GM18520 (cell line): Measurements from ENCODE around the gene CLN5.
"Not testable (repeated sequence)": the region's sequence is repeated elsewhere in the genome, so short reads cannot be mapped to it uniquely, and the experiment has no call there.

Experiments
- ATAC-seq: cut with Tn5 transposase; IDR thresholded peaks from one replicate; pipeline ENCODE4 v1.9.1; 2021; ENCODE audit not compliant: unreplicated experiment

Gene CLN5

DNA sequence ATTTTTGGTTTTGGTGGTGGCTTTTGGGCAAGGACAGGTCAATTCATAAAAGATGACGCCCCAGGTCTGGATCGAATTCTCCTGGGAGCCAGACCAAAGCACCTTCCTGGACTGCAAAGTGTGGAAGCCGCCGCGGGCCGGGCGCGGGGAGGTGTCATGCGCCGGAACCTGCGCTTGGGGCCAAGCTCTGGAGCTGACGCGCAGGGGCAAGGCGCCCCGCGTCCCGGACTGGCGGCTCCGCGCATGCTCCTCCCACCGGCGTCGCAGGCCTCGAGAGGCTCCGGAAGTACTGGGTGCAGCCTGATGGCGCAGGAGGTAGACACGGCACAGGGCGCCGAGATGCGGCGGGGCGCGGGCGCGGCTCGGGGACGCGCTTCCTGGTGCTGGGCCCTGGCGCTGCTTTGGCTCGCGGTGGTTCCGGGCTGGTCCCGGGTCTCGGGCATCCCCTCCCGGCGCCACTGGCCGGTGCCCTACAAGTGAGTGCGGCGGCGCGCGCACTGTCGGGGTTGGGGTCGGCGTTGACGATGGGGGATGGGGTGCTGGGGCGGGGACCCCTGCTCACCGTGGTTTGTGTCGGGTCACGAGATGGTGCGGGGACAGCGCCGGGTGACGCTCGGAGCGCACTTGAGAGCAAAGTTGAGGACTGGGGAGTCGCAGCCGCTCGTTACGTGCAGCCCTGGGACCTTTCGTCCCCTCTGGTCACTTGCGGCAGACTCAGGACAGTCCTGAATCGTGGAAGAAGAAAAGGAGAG is at the start of gene CLN5:
CLN5 (plus strand) TSS at position 286 of the 752 bp plus-strand sequence; CDS start at position 304, 18 bp downstream.
- peak; percentile 81 for ATAC-seq

DNA sequence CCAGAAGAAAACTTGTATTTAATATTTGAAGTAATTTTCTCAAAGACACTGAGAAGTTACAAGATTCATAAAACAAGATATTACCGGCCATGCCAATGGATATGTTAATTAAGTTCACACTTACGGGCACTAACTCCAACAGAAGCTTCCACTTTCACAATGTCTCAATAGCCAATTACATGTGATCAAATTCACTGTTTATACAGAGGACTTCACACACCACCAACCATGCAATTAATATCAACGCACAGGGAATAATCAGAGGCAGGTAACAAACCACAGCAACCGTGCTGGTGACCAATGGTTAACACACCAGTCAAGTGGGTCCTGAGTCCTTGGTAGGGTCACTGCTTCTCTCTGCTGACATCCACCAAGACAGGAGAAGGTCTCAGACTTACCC is 49.5 kb upstream of the CLN5 start:
- ATAC-seq: no peak

DNA sequence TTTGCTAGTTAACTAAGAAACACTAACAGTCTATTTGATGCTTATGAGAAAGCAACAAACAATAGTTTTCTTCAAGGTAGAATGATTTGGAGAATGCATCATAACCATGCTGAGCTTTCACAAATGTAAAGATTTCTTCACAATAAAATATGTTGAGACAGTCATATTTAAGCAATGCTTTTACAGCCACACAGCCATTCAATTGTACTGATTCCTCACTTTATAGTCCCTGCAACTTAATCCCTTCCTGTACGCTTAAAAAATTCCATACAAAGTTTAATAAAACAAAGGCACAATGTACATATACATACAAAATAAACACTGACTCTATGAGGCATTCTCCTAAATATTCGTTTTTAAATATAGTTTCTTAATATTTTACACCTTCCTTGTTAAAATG is 48.2 kb upstream of the CLN5 start:
- ATAC-seq: no peak

DNA sequence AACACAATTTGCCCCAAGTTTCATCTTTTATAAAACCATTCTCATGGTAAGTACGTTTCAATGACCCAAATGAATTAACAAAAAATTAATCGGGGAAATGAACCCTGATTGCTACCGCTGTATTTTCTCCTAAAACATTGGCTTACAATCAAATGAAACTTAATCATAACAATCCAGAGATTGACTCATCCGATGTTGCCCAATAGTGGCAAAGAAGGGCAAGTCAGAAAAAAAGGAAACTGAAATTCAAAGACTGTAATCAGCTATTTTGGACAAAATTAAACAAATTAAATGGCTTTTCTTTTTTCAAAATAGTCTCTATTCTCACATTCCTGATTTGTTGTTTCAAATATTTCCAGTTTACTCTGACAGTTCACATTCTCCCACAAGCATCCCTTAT is 47.4 kb upstream of the CLN5 start:
- no peak for ATAC-seq

DNA sequence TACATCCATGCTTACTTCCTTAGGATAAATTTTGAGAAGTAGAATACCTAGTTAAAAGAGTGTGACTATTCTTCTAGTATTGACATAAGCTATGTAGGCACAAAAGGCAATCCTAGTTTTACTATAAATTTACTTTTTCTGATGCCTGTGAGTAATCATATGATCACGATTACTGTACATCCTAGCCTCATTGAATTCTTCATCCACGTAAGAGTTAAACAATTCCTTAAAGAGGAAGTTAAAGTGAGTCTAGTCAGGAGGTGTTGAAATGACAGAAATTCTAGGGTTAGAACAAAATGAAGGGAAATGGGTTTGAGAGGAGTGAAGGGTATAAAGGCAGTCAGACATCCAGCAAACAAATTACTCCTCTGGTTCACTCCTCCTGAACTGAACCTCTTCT is 43.7 kb upstream of the CLN5 start, which contains the start of gene ACOD1:
ACOD1 (plus strand) TSS at position 363 of the 400 bp plus-strand sequence. CDS start 48 bp downstream, outside the sequence.
- no peak for ATAC-seq

DNA sequence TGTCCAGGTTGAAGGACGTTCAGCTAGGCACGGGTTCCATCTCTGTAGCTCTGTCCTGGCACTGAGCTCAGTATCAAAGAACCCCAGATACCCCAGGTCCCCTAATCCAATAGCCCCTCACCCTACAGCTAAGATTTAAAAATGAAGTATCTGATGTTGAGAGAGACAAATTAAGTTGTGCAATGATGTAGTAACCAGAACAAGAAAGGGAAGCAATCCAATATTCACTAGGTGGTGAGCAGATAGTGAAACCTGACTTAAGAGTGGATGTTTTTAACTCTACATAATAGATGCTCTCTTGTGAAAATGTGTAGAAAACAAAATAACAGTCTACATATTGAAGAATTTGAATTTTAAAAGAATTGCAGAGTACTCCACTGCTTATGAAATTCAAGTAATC is 41.8 kb upstream of the CLN5 start:
- no peak for ATAC-seq

DNA sequence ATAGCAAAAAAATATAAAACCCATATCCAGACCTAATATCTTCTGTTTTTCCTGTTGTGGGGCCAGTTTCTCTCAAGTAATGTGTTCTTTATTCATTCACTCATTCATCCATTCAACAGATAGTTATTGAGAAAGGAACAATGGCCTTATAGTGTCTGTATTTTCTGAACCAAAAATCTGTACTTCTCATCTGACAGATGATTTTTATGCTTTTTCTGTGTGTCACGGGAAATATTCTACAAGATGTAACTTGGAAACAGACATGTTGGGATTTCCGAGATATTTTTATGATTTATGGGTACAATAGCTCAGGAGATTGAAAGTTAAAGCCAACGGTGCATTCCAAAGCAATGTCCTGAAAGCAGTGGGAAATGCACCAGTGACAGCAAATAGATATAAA is 37.9 kb upstream of the CLN5 start:
- ATAC-seq: no peak

DNA sequence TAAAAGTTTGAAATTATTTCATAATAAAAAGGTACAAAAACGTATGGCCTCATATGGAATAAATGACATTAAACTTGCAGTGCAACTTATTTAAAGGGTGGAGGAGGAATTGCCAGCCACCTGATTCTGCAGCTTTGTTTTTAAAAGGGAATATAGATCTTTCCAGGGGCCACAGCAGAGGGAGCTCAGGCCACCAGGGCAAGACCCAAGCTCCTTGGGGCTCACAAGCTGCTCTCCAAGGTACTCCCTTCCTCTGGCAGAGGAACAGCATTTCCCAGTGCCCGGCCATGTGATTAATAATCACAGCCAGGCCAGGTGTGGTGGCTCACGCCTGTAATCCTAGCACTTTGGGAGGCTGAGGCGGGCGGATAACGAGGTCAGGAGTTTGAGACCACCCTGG is 37.3 kb upstream of the CLN5 start:
- ATAC-seq: no peak

DNA sequence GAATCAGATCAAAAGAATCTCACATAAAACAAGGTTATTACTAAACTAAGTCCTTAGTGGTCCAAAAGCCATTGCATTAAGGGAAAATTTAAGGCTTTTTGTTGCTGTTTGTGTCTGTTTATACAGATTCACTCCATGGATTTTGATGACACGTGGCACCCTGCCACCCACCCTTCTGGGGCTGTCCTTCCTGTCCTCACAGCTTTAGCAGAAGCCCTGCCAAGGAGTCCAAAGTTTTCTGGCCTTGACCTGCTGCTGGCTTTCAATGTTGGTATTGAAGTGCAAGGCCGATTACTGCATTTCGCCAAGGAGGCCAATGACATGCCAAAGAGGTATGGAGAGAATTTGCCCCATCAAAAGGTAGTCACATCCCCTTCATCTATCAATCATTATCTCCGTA is 36.7 kb upstream of the CLN5 start:
- ATAC-seq: no peak

DNA sequence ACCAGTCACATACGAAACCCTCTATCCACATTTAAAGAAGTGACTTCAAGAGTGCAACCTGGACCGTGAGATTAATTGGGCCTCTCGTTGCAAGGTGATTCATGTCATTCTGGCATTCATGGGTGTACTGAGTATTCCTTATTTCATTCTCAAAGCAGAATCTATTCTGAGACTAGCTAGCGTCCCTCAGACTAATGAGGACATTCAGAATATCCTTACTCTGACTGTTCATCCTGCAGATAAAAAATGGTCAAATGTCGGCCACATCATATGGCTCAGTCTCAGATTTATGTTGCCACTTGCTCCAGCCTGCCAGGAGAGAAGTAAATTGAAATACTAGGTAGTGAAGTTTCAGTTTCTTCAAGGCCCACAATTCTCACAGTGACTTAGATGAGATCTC is 36.2 kb upstream of the CLN5 start:
- no peak for ATAC-seq

DNA sequence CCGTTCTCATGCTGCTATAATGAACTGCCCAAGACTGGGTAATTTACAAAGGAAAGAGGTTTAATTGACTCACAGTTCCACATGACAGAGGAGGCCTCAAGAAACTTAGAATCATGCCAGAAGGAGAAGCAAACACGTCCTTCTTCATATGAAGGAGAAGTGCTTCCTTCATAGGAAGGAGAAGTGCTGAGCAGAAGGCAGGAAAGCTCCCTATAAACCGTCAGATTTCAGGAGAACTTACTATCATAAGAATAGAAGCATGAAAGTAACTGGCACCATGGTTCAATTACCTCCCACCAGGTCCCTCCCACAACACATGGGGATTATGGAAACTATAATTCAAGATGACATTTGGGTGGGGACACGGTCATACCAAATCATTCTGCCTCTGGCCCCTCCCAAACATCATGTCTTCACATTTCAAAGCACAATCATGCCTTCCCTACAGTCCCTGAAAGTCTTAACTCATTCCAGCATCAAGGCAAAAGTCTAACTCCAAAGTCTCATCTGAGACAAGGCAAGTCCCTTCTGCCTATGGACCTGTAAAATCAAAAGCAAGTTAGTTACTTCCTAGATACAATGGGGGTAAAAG is 32.9 kb upstream of the CLN5 start:
- ATAC-seq: no peak

DNA sequence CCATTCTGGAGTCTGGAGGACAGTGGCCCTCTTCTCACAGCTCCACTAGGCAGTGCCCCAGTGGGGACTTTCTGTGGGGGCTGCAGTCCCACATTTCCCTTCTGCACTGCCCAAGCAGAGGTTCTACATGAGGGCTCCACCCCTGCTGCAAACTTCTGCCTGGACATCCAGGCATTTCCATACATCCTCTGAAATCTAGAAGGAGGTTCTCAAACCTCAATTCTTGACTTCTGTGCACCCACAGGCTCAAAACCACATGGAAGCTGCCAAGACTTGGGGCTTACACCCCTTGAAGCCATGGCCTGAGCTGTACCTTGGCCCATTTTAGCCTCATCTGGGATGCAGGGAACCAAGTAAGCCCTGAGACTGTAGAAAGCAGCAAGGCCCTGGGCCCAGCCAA is 32.1 kb upstream of the CLN5 start:
- not testable (repeated sequence) for ATAC-seq

DNA sequence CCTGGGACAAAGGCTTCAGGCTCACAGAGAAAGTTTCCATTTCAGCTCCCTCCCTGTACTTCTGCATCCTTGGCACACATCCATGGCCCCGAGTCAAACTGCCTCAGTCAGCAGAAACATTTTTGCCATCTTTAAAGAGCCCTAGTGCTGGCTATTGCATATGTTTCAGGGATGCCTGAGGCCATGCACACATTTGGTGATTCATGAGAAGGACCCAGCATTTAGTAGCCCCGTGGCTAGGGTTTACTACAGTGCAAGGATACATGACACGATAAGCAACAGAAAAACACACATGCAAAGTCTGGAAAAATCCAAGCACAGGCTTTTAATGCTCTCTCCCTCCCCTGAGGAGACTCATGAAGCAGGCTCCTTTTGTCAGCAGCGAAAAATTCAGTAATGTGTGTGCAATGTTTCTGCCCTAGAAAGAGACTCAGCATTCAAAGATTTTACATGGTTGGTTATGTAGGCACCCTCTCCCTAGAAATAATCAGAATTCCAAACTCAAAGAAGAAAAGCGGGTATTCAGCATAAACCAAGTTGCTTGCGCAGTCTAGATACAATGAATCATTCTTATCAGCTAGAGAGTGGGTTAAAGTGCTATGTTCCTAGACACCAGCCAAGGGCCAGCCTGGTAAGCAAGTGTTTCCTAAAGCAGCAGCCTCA is 26.0 kb upstream of the CLN5 start:
- no peak for ATAC-seq

DNA sequence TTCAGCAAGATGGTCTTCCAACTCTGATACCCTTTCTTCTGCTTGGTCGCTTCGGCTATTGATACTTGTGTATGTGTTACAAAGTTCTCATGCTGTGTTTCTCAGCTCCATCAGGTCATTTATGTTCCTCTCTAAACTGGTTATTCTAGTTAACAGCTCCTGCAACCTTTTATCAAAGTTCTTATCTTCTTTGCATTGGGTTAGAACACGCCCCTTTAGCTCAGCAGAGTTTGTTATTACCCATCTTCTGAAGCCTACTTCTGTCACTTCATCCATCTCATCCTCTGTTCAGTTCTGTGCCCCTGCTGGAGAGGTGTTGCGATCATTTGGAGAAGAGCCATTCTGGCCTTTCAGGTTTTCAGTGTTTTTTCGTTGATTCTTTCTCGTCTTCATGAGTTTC is 24.9 kb upstream of the CLN5 start:
- no peak for ATAC-seq

DNA sequence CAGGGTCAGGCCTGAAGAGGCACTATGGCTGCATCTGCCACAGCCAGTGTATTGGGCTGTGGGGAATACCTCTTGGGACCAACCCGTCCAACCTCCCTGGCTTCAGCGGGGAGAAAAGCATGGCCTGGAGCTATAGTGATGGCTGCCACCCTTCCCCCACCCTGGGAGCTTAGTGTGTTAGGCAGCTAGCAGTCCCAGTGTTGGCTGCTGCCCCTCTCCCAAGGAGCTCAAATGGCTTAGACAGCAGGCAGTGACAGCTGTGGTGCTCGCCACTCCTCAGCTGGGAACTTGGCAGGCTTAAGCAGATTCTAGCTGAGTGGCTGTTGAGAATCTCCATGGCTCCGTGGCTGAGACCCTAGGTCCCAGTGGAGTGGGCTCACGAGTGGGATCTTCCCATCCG is 23.8 kb upstream of the CLN5 start:
- ATAC-seq: no peak

DNA sequence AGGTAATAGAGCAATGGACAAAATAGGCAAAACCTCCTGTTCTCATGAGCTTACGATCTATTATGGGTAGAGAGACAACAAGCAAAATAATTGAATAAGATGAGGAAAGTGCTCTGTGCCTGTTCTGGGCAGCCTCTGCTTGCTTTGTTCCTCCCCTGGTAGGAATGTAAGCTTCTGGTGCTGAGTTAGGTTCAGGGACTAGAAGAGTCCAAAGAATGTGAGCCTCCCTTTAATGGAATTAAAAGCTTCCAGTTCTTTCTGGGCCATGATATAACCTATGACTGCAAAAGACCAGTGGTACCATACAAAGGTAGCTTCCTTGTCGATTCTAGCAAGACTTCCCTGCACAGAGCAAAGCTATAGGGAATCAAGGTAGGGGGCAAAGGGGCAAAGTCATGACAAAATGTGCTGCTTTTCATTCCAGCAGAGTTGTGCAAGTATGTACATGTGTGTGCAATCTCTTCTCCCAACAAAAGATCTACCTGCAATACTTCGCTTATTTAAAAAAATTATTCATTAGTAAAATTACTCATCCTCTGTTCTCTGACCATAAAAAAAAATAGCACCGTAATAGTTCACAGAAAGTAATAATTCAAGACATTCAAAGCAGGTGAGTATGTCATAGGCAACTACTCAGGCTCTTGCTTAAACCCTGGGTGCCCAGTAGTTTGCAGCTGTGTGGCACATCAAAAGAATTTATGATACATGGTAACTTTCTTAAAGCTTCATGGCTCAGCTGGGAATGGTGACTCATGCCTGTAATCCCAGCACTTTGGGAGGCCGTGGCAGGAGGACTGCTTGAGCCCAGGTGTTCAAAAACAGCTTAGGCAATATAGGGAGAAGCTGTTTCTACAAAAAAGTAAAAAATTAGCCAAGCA is 22.2 kb upstream of the CLN5 start:
- no peak for ATAC-seq

DNA sequence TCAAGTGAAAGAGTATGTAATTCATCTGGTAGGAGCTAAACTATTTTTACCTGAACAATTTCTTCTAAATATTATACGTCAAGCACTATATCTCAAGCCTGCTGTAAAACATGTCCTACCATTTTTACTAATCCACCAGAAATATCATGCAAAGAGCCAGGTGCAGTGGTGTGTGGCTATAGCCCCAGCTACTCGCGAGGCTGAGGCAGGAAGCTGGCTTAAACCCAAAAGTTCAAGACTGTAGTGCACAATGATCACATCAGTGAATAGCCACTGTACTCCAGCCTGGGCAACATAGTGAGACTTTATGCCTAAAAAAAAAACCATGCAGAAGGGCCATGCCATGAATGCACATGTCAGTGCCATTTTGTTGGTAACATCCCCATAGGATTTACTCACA is 20.7 kb upstream of the CLN5 start:
- no peak for ATAC-seq

DNA sequence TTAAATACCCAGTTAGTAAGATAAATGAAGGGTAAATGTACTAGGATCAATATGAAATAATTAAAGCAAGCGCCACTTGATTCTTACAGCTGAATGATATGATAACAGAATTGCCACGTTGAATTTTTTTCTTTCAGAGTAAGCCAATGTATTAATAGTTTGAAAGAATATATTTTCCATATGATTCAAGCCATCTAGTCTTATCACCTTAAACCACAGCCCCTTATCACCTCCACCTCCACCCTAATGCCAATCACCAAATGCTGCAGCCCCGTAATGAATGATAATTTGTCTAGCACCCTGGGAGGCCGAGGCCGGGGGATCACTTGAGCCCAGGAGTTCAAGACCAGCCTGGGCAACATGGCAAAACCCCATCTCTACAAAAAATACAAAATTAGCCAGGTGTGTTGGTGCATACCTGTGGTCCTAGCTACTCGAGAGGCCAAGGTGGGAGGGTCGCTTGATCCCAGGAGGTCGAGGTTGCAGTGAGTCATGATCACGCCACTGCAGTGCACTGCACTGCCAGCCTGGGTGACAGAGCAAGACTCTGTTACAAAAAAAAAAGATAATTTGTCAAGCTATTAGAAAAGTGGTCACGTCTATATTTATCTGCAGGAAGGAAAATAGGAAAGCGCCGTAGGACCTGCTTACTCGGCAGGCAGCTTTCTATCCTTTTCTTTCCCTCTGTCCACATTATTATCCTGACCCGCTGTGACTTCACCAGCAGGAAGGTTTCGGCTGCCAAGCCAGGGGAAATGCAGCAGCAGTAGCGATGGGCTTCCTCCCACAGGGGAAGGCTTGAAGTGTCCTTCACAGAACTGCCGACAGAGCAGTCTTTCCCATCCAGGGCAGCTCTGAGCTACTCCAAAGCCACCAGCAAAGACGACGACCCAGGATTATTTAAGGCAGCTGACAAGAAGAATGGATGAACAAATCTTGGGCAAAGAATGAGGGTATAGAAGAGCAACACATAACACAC is 19.7 kb upstream of the CLN5 start:
- ATAC-seq: no peak

DNA sequence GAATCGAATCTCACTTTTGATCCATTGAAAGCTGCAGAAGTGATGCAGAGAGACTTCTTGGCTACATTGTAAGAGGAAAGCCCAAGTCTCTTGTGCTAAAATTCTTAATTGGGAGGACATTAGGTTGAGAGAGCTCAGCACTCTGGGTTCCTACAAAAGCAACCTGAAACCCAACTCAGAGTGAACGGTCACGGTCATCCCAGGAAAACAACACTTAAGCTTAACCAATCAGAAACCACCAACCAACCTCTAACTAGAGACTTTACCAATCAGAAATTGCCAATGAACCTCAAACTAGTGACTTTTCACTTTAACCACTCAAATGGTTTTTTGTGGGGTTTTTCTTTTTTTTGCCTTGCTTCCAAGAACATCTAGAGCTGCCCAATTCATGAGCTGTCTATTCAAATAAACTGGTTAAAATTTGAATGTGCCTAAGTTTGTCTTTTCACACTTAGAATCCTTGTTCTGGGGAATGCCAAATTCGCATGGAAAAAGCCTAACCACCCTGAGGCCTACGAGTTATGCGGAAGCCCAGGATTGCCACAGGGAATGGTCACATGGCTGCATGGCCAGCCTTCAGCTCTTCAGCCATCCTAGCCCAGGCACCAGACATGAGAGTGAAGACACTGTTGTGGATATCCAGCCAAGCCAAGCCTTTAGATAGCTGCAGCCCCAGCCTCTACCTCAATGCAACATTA is 17.8 kb upstream of the CLN5 start:
- ATAC-seq: no peak

DNA sequence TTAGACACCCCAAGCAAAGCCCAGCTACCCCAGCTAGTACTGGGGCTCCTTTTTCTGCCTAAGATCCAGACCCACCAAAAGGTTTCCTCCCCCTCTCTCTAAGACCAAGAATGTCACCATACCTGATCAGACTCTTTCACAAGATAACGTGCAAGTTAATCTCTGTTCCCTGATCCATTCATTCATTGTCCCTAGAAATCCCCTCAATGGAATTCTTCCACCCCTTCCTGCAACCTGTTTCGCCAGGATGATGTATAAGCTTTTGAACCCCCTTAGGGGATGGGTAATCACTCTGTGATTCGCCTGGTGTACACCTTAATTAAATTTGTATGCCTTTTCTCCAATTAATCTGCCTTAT is 17.3 kb upstream of the CLN5 start:
- no peak for ATAC-seq
